Osteocyte (in vitro differentiated cells): ENCODE data around the gene RASGEF1C. TPM values are rescaled to one million over a fixed set of nuclear protein-coding genes. Genes with fewer than 3 reads are reported as not detected.

Source experiments
- DNase-seq: peaks from one replicate; pipeline ENCODE4 v3.0.0; 2021; ENCODE audit warnings: mixed read lengths; ENCODE audit not compliant: unreplicated experiment; ENCODE audit errors: extremely low spot score
- H3K27ac Mint-ChIP-seq: one replicate; pipeline ENCODE4 v1.8.0; 2021; ENCODE audit warnings: mild to moderate bottlenecking, mixed read lengths; ENCODE audit not compliant: unreplicated experiment
- H3K27me3 Mint-ChIP-seq: one replicate; pipeline ENCODE4 v1.8.0; 2021; ENCODE audit warnings: mixed read lengths; ENCODE audit not compliant: unreplicated experiment
- H3K36me3 Mint-ChIP-seq: one replicate; pipeline ENCODE4 v1.8.0; 2021; ENCODE audit warnings: mixed read lengths; ENCODE audit not compliant: unreplicated experiment
- H3K4me1 Mint-ChIP-seq: one replicate; pipeline ENCODE4 v1.8.0; 2021; ENCODE audit warnings: mixed read lengths; ENCODE audit not compliant: unreplicated experiment
- H3K4me3 Mint-ChIP-seq: one replicate; pipeline ENCODE4 v1.8.0; 2021; ENCODE audit warnings: mild to moderate bottlenecking, moderate library complexity, mixed read lengths; ENCODE audit not compliant: unreplicated experiment
- H3K9me3 Mint-ChIP-seq: one replicate; pipeline ENCODE4 v1.8.0; 2021; ENCODE audit warnings: mixed read lengths; ENCODE audit not compliant: unreplicated experiment
- total RNA-seq: library from RNA; stranded (reverse); gene quantifications from 2 replicates; pipeline ENCODE4 v1.2.1, GENCODE V29; 2021
- TF ChIP-seq, protein P1 (sequence below): fragments of 200-600 bp; sonication (generic); IDR thresholded peaks from 2 replicates; pipeline ENCODE4 v1.5.0; 2021; ENCODE audit warnings: antibody characterized with exemption, mild to moderate bottlenecking, moderate library complexity

RASGEF1C gene
- total RNA-seq, 1 donor from 2014 or later, result not detected

DNA sequence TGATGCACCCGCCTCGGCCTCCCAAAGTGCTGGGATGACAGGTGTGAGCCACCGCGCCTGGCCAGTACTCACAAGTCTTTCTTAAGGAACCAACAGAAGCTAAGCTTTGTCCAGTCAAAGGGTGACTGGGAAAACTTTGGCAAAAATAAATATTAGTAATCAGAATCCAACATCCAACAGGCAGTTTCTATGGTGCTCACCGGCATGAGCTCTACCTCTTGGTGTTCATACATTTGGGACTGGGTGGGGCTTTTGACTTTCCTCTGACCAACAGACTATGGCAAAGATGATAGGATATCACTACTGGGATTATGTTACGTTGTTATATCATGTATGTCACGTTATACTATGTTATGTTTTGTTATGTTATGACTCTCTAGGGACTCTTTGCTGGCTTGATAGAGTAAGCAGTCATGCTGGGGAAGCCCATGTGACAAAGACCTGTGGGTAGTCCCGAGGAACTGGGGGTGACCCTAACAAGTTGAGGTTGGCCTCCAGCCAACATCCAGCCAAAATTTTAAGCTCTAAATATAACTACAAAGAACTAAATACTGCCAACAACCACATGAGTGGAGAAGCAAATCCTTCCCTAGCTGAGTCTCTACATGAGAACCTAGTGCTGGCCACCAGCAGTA is 6.0 kb downstream of the RASGEF1C start:
- Mint-ChIP-seq H3K27me3 (peaks cover 5% of the 10 kb centered on the region), H3K4me1 (peaks cover 3% of the 10 kb centered on the region), H3K9me3 (no peaks in the 10 kb centered on the region), H3K27ac (no peak overlapping the region), H3K4me3 (no peak overlapping the region), H3K36me3 (no peaks in the 10 kb centered on the region)
- DNase-seq, result no peak
- TF ChIP-seq, protein P1, sequence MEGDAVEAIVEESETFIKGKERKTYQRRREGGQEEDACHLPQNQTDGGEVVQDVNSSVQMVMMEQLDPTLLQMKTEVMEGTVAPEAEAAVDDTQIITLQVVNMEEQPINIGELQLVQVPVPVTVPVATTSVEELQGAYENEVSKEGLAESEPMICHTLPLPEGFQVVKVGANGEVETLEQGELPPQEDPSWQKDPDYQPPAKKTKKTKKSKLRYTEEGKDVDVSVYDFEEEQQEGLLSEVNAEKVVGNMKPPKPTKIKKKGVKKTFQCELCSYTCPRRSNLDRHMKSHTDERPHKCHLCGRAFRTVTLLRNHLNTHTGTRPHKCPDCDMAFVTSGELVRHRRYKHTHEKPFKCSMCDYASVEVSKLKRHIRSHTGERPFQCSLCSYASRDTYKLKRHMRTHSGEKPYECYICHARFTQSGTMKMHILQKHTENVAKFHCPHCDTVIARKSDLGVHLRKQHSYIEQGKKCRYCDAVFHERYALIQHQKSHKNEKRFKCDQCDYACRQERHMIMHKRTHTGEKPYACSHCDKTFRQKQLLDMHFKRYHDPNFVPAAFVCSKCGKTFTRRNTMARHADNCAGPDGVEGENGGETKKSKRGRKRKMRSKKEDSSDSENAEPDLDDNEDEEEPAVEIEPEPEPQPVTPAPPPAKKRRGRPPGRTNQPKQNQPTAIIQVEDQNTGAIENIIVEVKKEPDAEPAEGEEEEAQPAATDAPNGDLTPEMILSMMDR, result no peak

DNA sequence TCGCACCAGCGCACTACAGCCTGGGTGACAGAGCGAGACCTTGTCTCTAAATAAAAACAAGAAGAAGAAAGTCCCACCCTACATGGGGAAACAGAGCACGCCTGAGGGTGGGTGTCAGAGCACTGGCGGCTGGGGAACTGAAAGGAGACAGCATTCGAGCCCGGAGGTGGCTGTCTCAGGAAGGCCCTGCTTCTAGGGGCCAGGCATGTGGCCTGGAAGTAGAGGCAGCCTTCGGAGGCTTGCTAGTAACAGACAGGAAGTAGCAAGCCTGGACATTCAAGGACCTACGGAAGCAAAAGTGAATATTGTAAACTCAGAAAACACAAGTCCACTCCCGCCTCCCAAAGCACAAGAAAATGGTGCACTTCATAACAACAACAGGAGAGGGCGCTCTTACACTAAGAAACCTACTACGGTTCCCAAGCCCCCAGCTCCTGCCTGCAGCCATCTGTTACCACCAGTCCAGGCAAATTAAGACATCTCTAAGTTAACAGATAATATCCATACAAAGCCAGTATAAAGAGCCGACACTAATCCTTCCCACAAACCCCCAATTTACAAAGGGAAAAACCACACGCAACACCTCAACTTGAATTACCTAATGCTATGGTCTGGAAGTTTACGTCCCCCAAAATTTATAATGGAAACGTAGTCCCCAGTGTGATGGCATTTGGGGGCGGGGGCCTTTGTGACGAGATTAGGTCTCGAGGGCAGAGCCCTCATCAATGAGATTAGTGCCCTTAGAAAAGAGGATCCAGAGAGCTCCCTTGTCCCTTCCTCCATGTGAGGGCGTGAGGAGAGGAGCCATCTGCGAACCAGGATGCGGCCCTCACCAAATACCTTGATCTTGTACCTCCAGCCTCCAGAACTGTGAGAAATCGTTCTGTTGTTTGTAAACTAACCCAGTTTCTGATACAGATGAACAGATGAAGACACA is 7.7 kb downstream of the RASGEF1C start:
- TF ChIP-seq, protein P1, result peak; percentile 41
- H3K9me3 Mint-ChIP-seq, result no peaks in the 10 kb centered on the region
- H3K4me1 Mint-ChIP-seq, result peaks cover 3% of the 10 kb centered on the region
- H3K27me3 Mint-ChIP-seq, result peaks cover 5% of the 10 kb centered on the region
- H3K27ac Mint-ChIP-seq, result no peak overlapping the region
- peak; percentile 70 for DNase-seq
- H3K4me3 Mint-ChIP-seq, result no peak overlapping the region
- H3K36me3 Mint-ChIP-seq, result no peaks in the 10 kb centered on the region

DNA sequence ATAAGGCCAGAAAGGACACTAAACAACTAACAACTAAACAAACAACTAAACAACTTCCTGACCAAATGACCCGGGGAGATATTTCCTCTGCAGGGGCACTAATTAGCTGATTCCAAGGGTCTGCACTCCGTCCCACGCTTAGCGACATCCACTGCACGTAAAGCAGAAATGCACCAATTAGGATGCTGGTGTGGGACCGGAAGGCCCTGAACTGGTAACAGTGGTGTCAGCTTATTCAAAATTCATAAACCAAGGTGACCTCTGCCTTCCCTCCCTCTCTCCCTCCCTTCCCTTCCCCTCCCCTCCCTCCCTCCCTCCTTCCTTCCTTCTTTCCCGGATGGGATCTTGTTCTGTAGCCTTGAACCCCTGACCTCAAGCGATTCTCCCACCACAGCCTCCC is 9.6 kb downstream of the RASGEF1C start:
- TF ChIP-seq, protein P1, result no peak
- no peak for DNase-seq
- H3K4me1 Mint-ChIP-seq, result peaks cover 3% of the 10 kb centered on the region
- no peaks in the 10 kb centered on the region for H3K36me3 Mint-ChIP-seq
- no peak overlapping the region for H3K4me3 Mint-ChIP-seq
- no peak overlapping the region for H3K27ac Mint-ChIP-seq
- H3K9me3 Mint-ChIP-seq, result no peaks in the 10 kb centered on the region
- peaks cover 5% of the 10 kb centered on the region for H3K27me3 Mint-ChIP-seq

DNA sequence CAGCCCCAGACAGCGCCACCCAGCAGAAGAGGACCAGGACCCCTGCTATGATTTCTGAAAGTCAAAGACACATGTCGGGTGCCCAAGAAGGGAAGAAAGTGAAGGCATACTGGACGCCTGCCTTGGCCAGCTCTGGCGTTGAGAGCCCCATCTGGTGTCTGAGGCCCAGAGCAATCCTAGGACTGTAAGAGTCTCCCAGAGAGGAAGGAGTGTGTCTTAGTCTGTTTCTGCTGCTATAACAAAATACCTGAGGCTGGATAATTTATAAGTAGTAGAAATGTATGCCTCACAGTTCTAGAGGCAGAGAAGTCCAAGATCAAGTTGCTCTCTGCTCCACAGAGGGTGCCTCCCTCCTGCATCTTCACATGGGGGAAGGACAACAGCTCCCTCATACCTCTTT is 10.8 kb downstream of the RASGEF1C start:
- TF ChIP-seq, protein P1, result no peak
- peaks cover 5% of the 10 kb centered on the region for H3K27me3 Mint-ChIP-seq
- H3K4me3 Mint-ChIP-seq, result no peak overlapping the region
- no peaks in the 10 kb centered on the region for H3K36me3 Mint-ChIP-seq
- peaks cover under 1% of the 10 kb centered on the region for H3K4me1 Mint-ChIP-seq
- H3K27ac Mint-ChIP-seq, result no peak overlapping the region
- H3K9me3 Mint-ChIP-seq, result no peaks in the 10 kb centered on the region
- no peak for DNase-seq
